ENCODE results near the gene SHLD1. TPM values are rescaled to one million over a fixed set of nuclear protein-coding genes. Genes with fewer than 3 reads are reported as not detected.
"Not testable (repeated sequence)": the region's sequence is repeated elsewhere in the genome, so short reads cannot be mapped to it uniquely, and the experiment has no call there.

The SHLD1 gene
- total and polyA plus RNA-seq, 5 experiments from 2014 or later = 11.2 to 23.5 (median 19.1) TPM

- POLR2A ChIA-PET = interaction anchor here (1.0 kb wide), 1 partner anchor 192 kb away, joined by 4 read pairs; no protein-coding TSS in a partner anchor
- Mint-ChIP-seq H3K9me3 (no peaks in the 10 kb centered on the region), H3K4me3 (no peak overlapping the region), H3K27ac (peak overlapping the region in 8 of 10 donors; percentile 6 to 85 (median 44)), H3K27me3 (no peaks in the 10 kb centered on the region), H3K36me3 (peaks cover 7 to 54% (median 8%) of the 10 kb centered on the region in 3 donors), H3K4me1 (peaks cover 2 to 17% (median 11%) of the 10 kb centered on the region in 4 donors)
- ATAC-seq (no peak), DNase-seq (no peak)
Observed at GRCh38 chr20:5785146-5785545, 34.9 kb downstream of the SHLD1 start.

- POLR2A ChIA-PET = interaction anchor here (0.6 to 1.9 kb wide), 4 partner anchors 73 to 258 kb away, joined by 3 to 7 read pairs (median 5); no protein-coding TSS in a partner anchor
- Mint-ChIP-seq H3K9me3 (no peaks in the 10 kb centered on the region), H3K4me1 (peaks cover 0 to 15% (median 6%) of the 10 kb centered on the region in 4 donors), H3K4me3 (no peak overlapping the region), H3K27me3 (no peaks in the 10 kb centered on the region), H3K36me3 (peaks cover 3 to 52% (median 7%) of the 10 kb centered on the region in 3 donors), H3K27ac (peak overlapping the region; percentile 6 to 92 (median 84))
- DNase-seq = no peak
- no peak for ATAC-seq
Observed at GRCh38 chr20:5786930-5787795, 37.0 kb downstream of the SHLD1 start.

GRCh38 chr20:5787796-5788165 lies 37.6 kb downstream of the SHLD1 start:
- Mint-ChIP-seq H3K27me3 (no peaks in the 10 kb centered on the region), H3K4me1 (peaks cover 0 to 15% (median 5%) of the 10 kb centered on the region in 4 donors), H3K9me3 (no peaks in the 10 kb centered on the region), H3K36me3 (peaks cover 0 to 52% (median 7%) of the 10 kb centered on the region in 3 donors), H3K4me3 (no peak overlapping the region), H3K27ac (peak overlapping the region in 7 of 10 donors; percentile 10 to 91 (median 59))
- POLR2A ChIA-PET = interaction anchor here (0.6 to 1.9 kb wide), 5 partner anchors 73 to 258 kb away, joined by 3 to 7 read pairs (median 5); no protein-coding TSS in a partner anchor
- ATAC-seq (no peak), DNase-seq (no peak)

GRCh38 chr20:5788385-5788895 lies 38.2 kb downstream of the SHLD1 start:
- DNase-seq = peak; percentile 37 to 90 (median 80)
- H3K4me1 Mint-ChIP-seq = peaks cover 0 to 15% (median 5%) of the 10 kb centered on the region in 4 donors
- H3K27me3 Mint-ChIP-seq = no peaks in the 10 kb centered on the region
- H3K27ac Mint-ChIP-seq = peak overlapping the region in 7 of 10 donors; percentile 10 to 85 (median 55)
- H3K4me3 Mint-ChIP-seq = no peak overlapping the region
- H3K36me3 Mint-ChIP-seq = peaks cover 0 to 53% (median 10%) of the 10 kb centered on the region in 3 donors
- peak; percentile 100 for ATAC-seq
- no peaks in the 10 kb centered on the region for H3K9me3 Mint-ChIP-seq
- POLR2A ChIA-PET = interaction anchor here (0.8 to 1.9 kb wide), 5 partner anchors 15 to 259 kb away, joined by 3 to 7 read pairs (median 4); no protein-coding TSS in a partner anchor

GRCh38 chr20:5789827-5790226 lies 39.6 kb downstream of the SHLD1 start:
- Mint-ChIP-seq H3K27me3 (no peaks in the 10 kb centered on the region), H3K4me1 (peaks cover 0 to 15% (median 6%) of the 10 kb centered on the region in 4 donors), H3K4me3 (no peak overlapping the region), H3K36me3 (peaks cover 4 to 51% (median 14%) of the 10 kb centered on the region in 3 donors), H3K27ac (peak overlapping the region in 2 of 10 donors; percentile 24 to 48), H3K9me3 (no peaks in the 10 kb centered on the region)
- POLR2A ChIA-PET = interaction anchor here (1.6 kb wide), 1 partner anchor 13 kb away, joined by 3 read pairs; no protein-coding TSS in a partner anchor
- no peak for DNase-seq
- no peak for ATAC-seq

GRCh38 chr20:5793916-5794315 lies 43.7 kb downstream of the SHLD1 start:
- Mint-ChIP-seq H3K4me3 (no peak overlapping the region), H3K9me3 (no peaks in the 10 kb centered on the region), H3K27ac (peak overlapping the region in 3 of 10 donors; percentile 14 to 69 (median 48)), H3K27me3 (no peaks in the 10 kb centered on the region), H3K4me1 (peaks cover 4 to 17% (median 9%) of the 10 kb centered on the region in 4 donors), H3K36me3 (peaks cover 4 to 36% (median 16%) of the 10 kb centered on the region in 3 donors)
- DNase-seq (no peak), ATAC-seq (no peak)
- POLR2A ChIA-PET = no interaction called here

- no peak for ATAC-seq
- Mint-ChIP-seq H3K36me3 (peaks cover 4 to 32% (median 11%) of the 10 kb centered on the region in 3 donors), H3K4me1 (peaks cover 7 to 17% (median 9%) of the 10 kb centered on the region in 4 donors), H3K9me3 (no peaks in the 10 kb centered on the region), H3K4me3 (no peak overlapping the region), H3K27me3 (no peaks in the 10 kb centered on the region), H3K27ac (peak overlapping the region in 3 of 10 donors; percentile 26 to 57 (median 35))
- DNase-seq = no peak
- POLR2A ChIA-PET = interaction anchor here (0.6 kb wide), 1 partner anchor 113 kb away, joined by 3 read pairs; no protein-coding TSS in a partner anchor
Observed at GRCh38 chr20:5796331-5797040, 46.3 kb downstream of the SHLD1 start.

GRCh38 chr20:5797165-5797564 lies 47.0 kb downstream of the SHLD1 start:
- POLR2A ChIA-PET = interaction anchor here (0.6 kb wide), 1 partner anchor 113 kb away, joined by 3 read pairs; no protein-coding TSS in a partner anchor
- no peaks in the 10 kb centered on the region for H3K27me3 Mint-ChIP-seq
- H3K4me3 Mint-ChIP-seq = peak overlapping the region in 1 of 10 donors; percentile 2
- no peaks in the 10 kb centered on the region for H3K9me3 Mint-ChIP-seq
- H3K27ac Mint-ChIP-seq = peak overlapping the region in 4 of 10 donors; percentile 26 to 56 (median 44)
- peaks cover 4 to 30% (median 13%) of the 10 kb centered on the region in 3 donors for H3K36me3 Mint-ChIP-seq
- H3K4me1 Mint-ChIP-seq = peaks cover 9 to 17% (median 11%) of the 10 kb centered on the region in 4 donors
- DNase-seq = no peak
- ATAC-seq = no peak

- Mint-ChIP-seq H3K4me1 (peaks cover 16 to 18% (median 17%) of the 10 kb centered on the region in 4 donors), H3K36me3 (peaks cover 4 to 32% (median 16%) of the 10 kb centered on the region in 3 donors), H3K27ac (peak overlapping the region in 2 of 10 donors; percentile 78 to 82), H3K27me3 (no peaks in the 10 kb centered on the region), H3K4me3 (peak overlapping the region in 1 of 10 donors; percentile 32), H3K9me3 (no peaks in the 10 kb centered on the region)
- POLR2A ChIA-PET = interaction anchor here (0.7 kb wide), 1 partner anchor 220 kb away, joined by 3 read pairs; no protein-coding TSS in a partner anchor
- peak in 1 of 2 donors; percentile 53 for ATAC-seq
- DNase-seq = no peak
Observed at GRCh38 chr20:5797843-5798462, 47.8 kb downstream of the SHLD1 start.

GRCh38 chr20:5803754-5804303 lies 53.6 kb downstream of the SHLD1 start:
- peaks cover 5 to 35% (median 7%) of the 10 kb centered on the region in 3 donors for H3K36me3 Mint-ChIP-seq
- not testable (repeated sequence) for DNase-seq, H3K27me3 Mint-ChIP-seq, H3K9me3 Mint-ChIP-seq
- peaks cover 15 to 41% (median 27%) of the 10 kb centered on the region in 4 donors for H3K4me1 Mint-ChIP-seq
- POLR2A ChIA-PET = interaction anchor here (0.7 to 1.9 kb wide), 2 partner anchors 33 to 89 kb away, joined by 3 to 13 read pairs; no protein-coding TSS in a partner anchor
- ATAC-seq = peak in 1 of 2 donors; percentile 3
- peak overlapping the region in 5 of 10 donors; percentile 8 to 53 (median 20) for H3K4me3 Mint-ChIP-seq
- peak overlapping the region in 7 of 10 donors; percentile 47 to 92 (median 87) for H3K27ac Mint-ChIP-seq
